NCI-H2171 (cell line): ENCODE results near the gene CHAMP1.

Experiments used
- DNase-seq: peaks from one replicate; lab custom pipeline; 2025; lab: John Stamatoyannopoulos, UW

CHAMP1 gene

GRCh38 chr13:114298866-114299265 is 15.4 kb upstream of the CHAMP1 start:
- DNase-seq, result no peak

- DNase-seq, result no peak
These were observed 14.5 kb upstream of the CHAMP1 start for GRCh38 chr13:114299604-114300305.

- no peak for DNase-seq
These were observed 10.5 kb upstream of the CHAMP1 start for GRCh38 chr13:114303700-114304327.

GRCh38 chr13:114304346-114305034 is 9.8 kb upstream of the CHAMP1 start:
- no peak for DNase-seq

GRCh38 chr13:114309086-114309485 is 5.2 kb upstream of the CHAMP1 start:
- no peak for DNase-seq

GRCh38 chr13:114309806-114310410 is 4.4 kb upstream of the CHAMP1 start:
- DNase-seq, result no peak

- DNase-seq, result no peak
These were observed 3.3 kb upstream of the CHAMP1 start for GRCh38 chr13:114310956-114311355.

GRCh38 chr13:114311387-114311786 is 2.9 kb upstream of the CHAMP1 start:
- DNase-seq, result no peak

- DNase-seq, result peak; percentile 27
These were observed 2.4 kb upstream of the CHAMP1 start for GRCh38 chr13:114311908-114312307.

GRCh38 chr13:114313061-114313860 is 1.0 kb upstream of the CHAMP1 start:
- DNase-seq, result no peak

GRCh38 chr13:114315074-114315785 is 927 bp downstream of the CHAMP1 start:
- no peak for DNase-seq

- DNase-seq, result peak; percentile 40
These were observed 4.3 kb downstream of the CHAMP1 start for GRCh38 chr13:114318624-114319023.

- no peak for DNase-seq
These were observed 5.2 kb downstream of the CHAMP1 start for GRCh38 chr13:114319441-114319913.

- DNase-seq, result no peak
These were observed 5.8 kb downstream of the CHAMP1 start for GRCh38 chr13:114320065-114320464.

- no peak for DNase-seq
These were observed 7.0 kb downstream of the CHAMP1 start for GRCh38 chr13:114321256-114321655.

- no peak for DNase-seq
These were observed 9.0 kb downstream of the CHAMP1 start for GRCh38 chr13:114323349-114323748.

- DNase-seq, result no peak
These were observed 10.0 kb downstream of the CHAMP1 start for GRCh38 chr13:114324334-114324733.

GRCh38 chr13:114325729-114326128 is 11.4 kb downstream of the CHAMP1 start:
- DNase-seq, result no peak

- no peak for DNase-seq
These were observed 13.7 kb downstream of the CHAMP1 start for GRCh38 chr13:114328034-114328433.

GRCh38 chr13:114328595-114328994 is 14.3 kb downstream of the CHAMP1 start:
- DNase-seq, result no peak

GRCh38 chr13:114330086-114330485 is 15.8 kb downstream of the CHAMP1 start:
- DNase-seq, result no peak
